K562 (cell line): Measurements from ENCODE around the gene TMEM108. TPM values are rescaled to one million over a fixed set of nuclear protein-coding genes. Genes with fewer than 3 reads are reported as not detected.

Experiments used
- ATAC-seq: fragments of 200-7000 bp; cut with Tn5 transposase; 3 replicates; pipeline ENCODE4 v1.9.1; 2020; ENCODE audit warnings: moderate library complexity
- BruUV-seq: library from RNA; stranded (reverse); fragments of 400-500 nt; replicated peaks from 2 replicates; lab custom pipeline; 2021; lab: Mats Ljungman, UMichigan
- CTCF ChIA-PET: fragments of 300-600 bp; formaldehyde crosslinking; extraction: SDS; loops from one replicate; lab custom pipeline; 2021; ENCODE audit warnings: low intra/inter-chr PET ratio; lab: Yijun Ruan, JAX
- POLR2A ChIA-PET: fragments of 300-600, 350-650 bp; sonication (Branson Sonifier 250); formaldehyde crosslinking; extraction: SDS; loops from one replicate; lab custom pipeline; 2021; ENCODE audit warnings: antibody characterized with exemption, inconsistent platforms; lab: Yijun Ruan, JAX
- DNase-seq, 4 experiments: peaks; one replicate each; pipeline versions ENCODE4 v3.0.0 to v3.0.0-alpha.2; 2011 to 2018; ENCODE audit warnings: low spot score in 3 of 4, mixed read lengths in 3 of 4; ENCODE audit errors: extremely low read depth in 1 of 4
- FAIRE-seq: peaks from 2 replicates; lab custom pipeline; 2011; peaks lifted over from hg19 to GRCh38; lab: Jason Lieb, UNC
- H2AFZ ChIP-seq: 2 replicates; pipeline ENCODE4 v1.6.0; 2011; ENCODE audit warnings: low read depth, low read length, control low read depth, inconsistent platforms
- H3K27ac ChIP-seq: fragments of 200-600 bp; 3 replicates; pipeline ENCODE4 v1.8.0; 2011; ENCODE audit warnings: low read depth, mild to moderate bottlenecking, control low read depth, inconsistent platforms, low read length, moderate library complexity, mixed read lengths; ENCODE audit errors: extremely low read depth
- H3K27me3 ChIP-seq, 2 experiments: fragments of 300-600 bp in 1 of 2; 2 replicates in 1 of 2; 3 replicates in 1 of 2; pipeline versions ENCODE4 v1.6.0 to v1.8.0; 2011; ENCODE audit warnings: inconsistent platforms in 2 of 2, low read length in 2 of 2, mild to moderate bottlenecking in 1 of 2, mixed read lengths in 1 of 2, moderate library complexity in 1 of 2; ENCODE audit not compliant: control insufficient read depth in 2 of 2, insufficient read depth in 2 of 2
- H3K36me3 ChIP-seq: fragments of 300-600 bp; 3 replicates; pipeline ENCODE4 v1.8.0; 2011; ENCODE audit warnings: mild to moderate bottlenecking, low read length, inconsistent platforms; ENCODE audit not compliant: control insufficient read depth, insufficient read depth
- H3K4me1 ChIP-seq, 2 experiments: fragments of 200-600 bp in 1 of 2; replicated peaks in 1 of 2; 2 replicates in 1 of 2; 3 replicates in 1 of 2; pipeline versions ENCODE4 v1.5.1 to v1.8.0; 2011; ENCODE audit warnings: inconsistent platforms in 2 of 2, low read length in 2 of 2, mild to moderate bottlenecking in 1 of 2, mixed read lengths in 1 of 2, moderate library complexity in 1 of 2; ENCODE audit not compliant: control insufficient read depth in 2 of 2, insufficient read depth in 2 of 2
- H3K4me2 ChIP-seq: 2 replicates; pipeline ENCODE4 v1.6.1; 2011; ENCODE audit warnings: low read length, control low read depth, inconsistent platforms, mixed read lengths; ENCODE audit not compliant: insufficient read depth
- H3K4me3 ChIP-seq: fragments of 200-600 bp; sonication (generic), shearing (Covaris generic); 2 replicates; pipeline ENCODE4 v1.5.1; 2016; ENCODE audit warnings: control low read depth, inconsistent platforms
- H3K79me2 ChIP-seq: fragments of 200-600 bp; 3 replicates; pipeline ENCODE4 v1.8.0; 2011; ENCODE audit warnings: low read length, inconsistent platforms; ENCODE audit not compliant: control insufficient read depth, insufficient read depth
- H3K9ac ChIP-seq, 2 experiments: 2 replicates each; pipeline versions ENCODE4 v1.6.0 to v1.6.1; 2011; ENCODE audit warnings: low read depth in 2 of 2, low read length in 2 of 2, control low read depth in 1 of 2, inconsistent platforms in 1 of 2, mild to moderate bottlenecking in 1 of 2, mixed read lengths in 1 of 2; ENCODE audit not compliant: insufficient read depth in 1 of 2
- H3K9me1 ChIP-seq: one replicate; pipeline ENCODE4 v1.6.0; 2011; ENCODE audit warnings: inconsistent platforms, mild to moderate bottlenecking, low read length, moderate library complexity; ENCODE audit not compliant: control insufficient read depth, insufficient read depth
- H3K9me3 ChIP-seq: replicated peaks from 2 replicates; pipeline ENCODE4 v1.5.1; 2011; ENCODE audit warnings: low read depth, low read length, inconsistent platforms; ENCODE audit not compliant: control insufficient read depth, insufficient read depth
- H4K20me1 ChIP-seq: replicated peaks from 2 replicates; pipeline ENCODE4 v1.6.1; 2011; ENCODE audit warnings: low read length, inconsistent platforms, mixed read lengths; ENCODE audit not compliant: control insufficient read depth, insufficient read depth
- BRF1 ChIP-seq: IDR thresholded peaks from 3 replicates; pipeline ENCODE4 v1.6.1; 2011; ENCODE audit warnings: borderline replicate concordance, mild to moderate bottlenecking; ENCODE audit not compliant: insufficient read length; ENCODE audit errors: extremely low read depth
- EHMT2 ChIP-seq: fragments of 450-650 bp; IDR thresholded peaks from 2 replicates; pipeline ENCODE4 v1.6.1; 2018; ENCODE audit warnings: antibody characterized with exemption
- ETS2 ChIP-seq: IDR thresholded peaks from 2 replicates; pipeline ENCODE4 v1.6.1; 2016; ENCODE audit warnings: borderline replicate concordance, missing genetic modification characterization, mild to moderate bottlenecking, moderate library complexity, missing compliant biosample characterization; ENCODE audit not compliant: poor library complexity, severe bottlenecking
- HBP1 ChIP-seq: fragments of 450-650 bp; formaldehyde crosslinking; IDR thresholded peaks from 2 replicates; pipeline ENCODE4 v1.4.0; 2022; ENCODE audit warnings: missing genetic modification characterization
- HDAC3 ChIP-seq: fragments of 450-650 bp; IDR thresholded peaks from 2 replicates; pipeline ENCODE4 v1.6.1; 2018; ENCODE audit warnings: borderline replicate concordance, mild to moderate bottlenecking, moderate library complexity; ENCODE audit not compliant: partially characterized antibody
- HMBOX1 ChIP-seq: sonication (generic); IDR thresholded peaks from 2 replicates; pipeline ENCODE4 v1.6.1; 2016
- HNRNPUL1 ChIP-seq: fragments of 200-400 bp; formaldehyde crosslinking; IDR thresholded peaks from 2 replicates; pipeline ENCODE4 v1.6.1; 2017; ENCODE audit warnings: low read length
- KDM4B ChIP-seq, 2 experiments: fragments of 450-650 bp in 1 of 2; sonication (generic) in 1 of 2; IDR thresholded peaks; 2 replicates each; pipeline ENCODE4 v1.6.1; 2016 to 2017; ENCODE audit warnings: borderline replicate concordance in 2 of 2, antibody characterized with exemption in 1 of 2, low read depth in 1 of 2, mild to moderate bottlenecking in 1 of 2
- MAX ChIP-seq: sonication (generic); formaldehyde crosslinking; IDR thresholded peaks from 2 replicates; pipeline ENCODE4 v1.9.0; 2022; ENCODE audit warnings: mild to moderate bottlenecking, missing genetic modification reagents
- NCOA2 ChIP-seq, 2 experiments: fragments of 450-650 bp; IDR thresholded peaks; 2 replicates each; pipeline ENCODE4 v1.6.1; 2018; ENCODE audit warnings: mild to moderate bottlenecking in 2 of 2, moderate library complexity in 1 of 2; ENCODE audit not compliant: partially characterized antibody in 2 of 2
- NFRKB ChIP-seq: fragments of 450-650 bp; IDR thresholded peaks from 2 replicates; pipeline ENCODE4 v1.6.1; 2016; ENCODE audit warnings: low read depth
- PCBP2 ChIP-seq: fragments of 200-400 bp; formaldehyde crosslinking; IDR thresholded peaks from 2 replicates; pipeline ENCODE4 v1.6.1; 2018; ENCODE audit warnings: low read length, low read depth, mild to moderate bottlenecking, moderate library complexity; ENCODE audit not compliant: poor library complexity, severe bottlenecking
- POLR2B ChIP-seq: fragments of 450-650 bp; IDR thresholded peaks from 2 replicates; pipeline ENCODE4 v1.6.1; 2018; ENCODE audit warnings: low read depth; ENCODE audit not compliant: partially characterized antibody
- SMARCE1 ChIP-seq: fragments of 450-650 bp; IDR thresholded peaks from 2 replicates; pipeline ENCODE4 v1.7.1; 2016; ENCODE audit warnings: mild to moderate bottlenecking
- STAG1 ChIP-seq: sonication (generic); formaldehyde crosslinking; IDR thresholded peaks from 2 replicates; pipeline ENCODE4 v1.5.0; 2020; ENCODE audit warnings: missing genetic modification reagents, borderline replicate concordance
- THRAP3 ChIP-seq: fragments of 450-650 bp; IDR thresholded peaks from 2 replicates; pipeline ENCODE4 v1.6.1; 2016; ENCODE audit warnings: mild to moderate bottlenecking, inconsistent platforms, borderline replicate concordance
- ZNF232 ChIP-seq: sonication (generic); formaldehyde crosslinking; IDR thresholded peaks from 2 replicates; pipeline ENCODE4 v1.8.0; 2022; ENCODE audit warnings: mild to moderate bottlenecking, missing genetic modification reagents
- ZNF24 ChIP-seq: fragments of 450-650 bp; IDR thresholded peaks from 2 replicates; pipeline ENCODE4 v1.6.1; 2016
- WGBS: fragments of 100-300 bp; shearing (Covaris generic); methylation state at CpG from one replicate; pipeline ENCODE4 v1.1.6; 2016; ENCODE audit warnings: low coverage, mixed read lengths; ENCODE audit not compliant: insufficient coverage; ENCODE audit errors: missing lambda C conversion rate; 5-methylcytosine and 5-hydroxymethylcytosine counted together
- in situ Hi-C: fragments of 300-500 bp; cut with MboI; formaldehyde crosslinking; loops from 4 replicates; pipeline ENCODE4 v1.15.0; 2018; ENCODE audit warnings: inconsistent platforms, mixed read lengths
- intact Hi-C: fragments of 100-400 bp; cut with micrococcal nuclease; formaldehyde crosslinking; loops from 2 replicates; pipeline ENCODE4 v1.14.2; 2022
- polyA plus RNA-seq, 8 experiments: library from polyadenylated mRNA; depleted of rRNA in 4 of 8; stranded (reverse) in 5 of 8; unstranded in 3 of 8; fragments of >200 nt; fragmentation: Nextera tagmentation in 2 of 8; fragmentation: Illumina TruSeq in 1 of 8; extraction: Ambion mirVana in 2 of 8; extraction: Trizol in 1 of 8; gene quantifications; 2 replicates each; pipeline versions ENCODE4 v1.2.1 to v1.2.3, GENCODE V29; 2011 to 2014; ENCODE audit warnings: inconsistent platforms in 1 of 8, missing spikeins in 1 of 8
- total RNA-seq, 7 experiments: library from RNA; depleted of rRNA in 6 of 7; stranded (reverse); fragments of >200 nt in 6 of 7; fragmentation: Illumina TruSeq in 2 of 7; extraction: Trizol in 2 of 7; gene quantifications; 2 replicates each; pipeline versions ENCODE4 v1.2.1 to v1.2.3, GENCODE V29; 2011 to 2021; ENCODE audit warnings: low replicate concordance in 1 of 7

TMEM108 gene
- total and polyA plus RNA-seq, 9 of the 15 experiments (the other 6 are each of a cell fraction or from before 2014, with no cell fraction given): 0.65 to 11.1 (median 3.4) TPM

GRCh38 chr3:133058831-133059230, 20.6 kb downstream of the TMEM108 start:
- Histone ChIP-seq H2AFZ (no peak overlapping the region), H3K9me3 (no peaks in the 10 kb centered on the region), H3K4me3 (no peak overlapping the region), H3K36me3 (no peaks in the 10 kb centered on the region), H3K9me1 (no peaks in the 10 kb centered on the region), H3K27me3 (no peaks in the 10 kb centered on the region), H4K20me1 (no peaks in the 10 kb centered on the region), H3K4me1 (no peaks in the 10 kb centered on the region), H3K9ac (no peak overlapping the region), H3K4me2 (no peak overlapping the region), H3K27ac (no peak overlapping the region), H3K79me2 (no peaks in the 10 kb centered on the region; the same call in 1 of the 3 replicates)
- DNase-seq (no peak), FAIRE-seq (no peak), ATAC-seq (no peak)
- CTCF ChIA-PET: no interaction called here
- in situ Hi-C loops: no loop called here
- 52% methylated on average over 5 of the region's 6 CpGs for WGBS
- no TSS peak for BruUV-seq
- POLR2A ChIA-PET: interaction anchor here (0.7 kb wide), 1 partner anchor 21 kb away, joined by 3 read pairs; the partner anchor contains the start of gene TMEM108
- no peak for TF ChIP-seq MAX (CRISPR knock-in tag)
- TF ChIP-seq HDAC3: no peak
- TF ChIP-seq PCBP2: no peak
- no peak for TF ChIP-seq HNRNPUL1
- TF ChIP-seq ETS2: no peak
- TF ChIP-seq THRAP3: no peak
- no peak for TF ChIP-seq ZNF24
- TF ChIP-seq POLR2B: no peak
- no peak for TF ChIP-seq SMARCE1
- no peak for TF ChIP-seq EHMT2
- TF ChIP-seq BRF1: no peak
- no peak for TF ChIP-seq NFRKB
- TF ChIP-seq NCOA2 (IDR thresholded peaks at IDR 0.05; ENCODE audit: partially characterized antibody in 2 of 2): no peak
- TF ChIP-seq STAG1: no peak
- no peak for TF ChIP-seq HMBOX1
- TF ChIP-seq KDM4B (IDR thresholded peaks at IDR 0.05; ENCODE audit: borderline replicate concordance in 2 of 2, low read depth in 1 of 2): no peak
- TF ChIP-seq ZNF232 (CRISPR knock-in tag): no peak
- no peak for TF ChIP-seq HBP1 (CRISPR knock-in tag)
- intact Hi-C loops: no loop called here
